Upper lobe of right lung (tissue), 1 donor: Measurements from ENCODE around the gene MCAM. TPM values are rescaled to one million over a fixed set of nuclear protein-coding genes. Genes with fewer than 3 reads are reported as not detected.

ENCODE experiments used
- ATAC-seq: fragments of 200-7000 bp; cut with Tn5 transposase; one replicate; pipeline ENCODE4 v1.9.1; 2020; ENCODE audit warnings: mild to moderate bottlenecking, moderate library complexity
- DNase-seq: peaks from one replicate; pipeline ENCODE4 v3.0.0-alpha.2; 2020
- H3K27ac ChIP-seq: fragments of 200-600 bp; one replicate; pipeline ENCODE4 v1.8.0; 2022
- H3K27me3 ChIP-seq: fragments of 200-600 bp; one replicate; pipeline ENCODE4 v1.8.0; 2022; ENCODE audit warnings: mild to moderate bottlenecking
- H3K36me3 ChIP-seq: fragments of 200-600 bp; one replicate; pipeline ENCODE4 v1.8.0; 2022
- H3K4me1 ChIP-seq: fragments of 200-600 bp; one replicate; pipeline ENCODE4 v1.8.0; 2022
- H3K4me3 ChIP-seq: fragments of 200-600 bp; one replicate; pipeline ENCODE4 v1.8.0; 2022; ENCODE audit warnings: mild to moderate bottlenecking
- H3K9me3 ChIP-seq: fragments of 200-600 bp; one replicate; pipeline ENCODE4 v1.8.0; 2022
- intact Hi-C: fragments of 100-400 bp; cut with DNase I; formaldehyde crosslinking; loops from one replicate; pipeline ENCODE4 v1.11.0; 2022
- total RNA-seq: library from RNA; stranded (reverse); fragmentation: NEBNext Ultra II Directional; extraction: Animal tissue kit (Norgen Biotek cat#: 25700); gene quantifications from one replicate; pipeline ENCODE4 v1.2.1, GENCODE V29; 2021
- TF ChIP-seq, protein P1 (sequence below): fragments of 200-600 bp; IDR thresholded peaks from one replicate; pipeline ENCODE4 v1.8.0; 2022; ENCODE audit warnings: antibody characterized with exemption
- donor health status: DM: no; HTN: yes; CAD: no; lungs with severe emphysema.

Gene MCAM
- total RNA-seq, 1 donor from 2014 or later, result 134 TPM

DNA sequence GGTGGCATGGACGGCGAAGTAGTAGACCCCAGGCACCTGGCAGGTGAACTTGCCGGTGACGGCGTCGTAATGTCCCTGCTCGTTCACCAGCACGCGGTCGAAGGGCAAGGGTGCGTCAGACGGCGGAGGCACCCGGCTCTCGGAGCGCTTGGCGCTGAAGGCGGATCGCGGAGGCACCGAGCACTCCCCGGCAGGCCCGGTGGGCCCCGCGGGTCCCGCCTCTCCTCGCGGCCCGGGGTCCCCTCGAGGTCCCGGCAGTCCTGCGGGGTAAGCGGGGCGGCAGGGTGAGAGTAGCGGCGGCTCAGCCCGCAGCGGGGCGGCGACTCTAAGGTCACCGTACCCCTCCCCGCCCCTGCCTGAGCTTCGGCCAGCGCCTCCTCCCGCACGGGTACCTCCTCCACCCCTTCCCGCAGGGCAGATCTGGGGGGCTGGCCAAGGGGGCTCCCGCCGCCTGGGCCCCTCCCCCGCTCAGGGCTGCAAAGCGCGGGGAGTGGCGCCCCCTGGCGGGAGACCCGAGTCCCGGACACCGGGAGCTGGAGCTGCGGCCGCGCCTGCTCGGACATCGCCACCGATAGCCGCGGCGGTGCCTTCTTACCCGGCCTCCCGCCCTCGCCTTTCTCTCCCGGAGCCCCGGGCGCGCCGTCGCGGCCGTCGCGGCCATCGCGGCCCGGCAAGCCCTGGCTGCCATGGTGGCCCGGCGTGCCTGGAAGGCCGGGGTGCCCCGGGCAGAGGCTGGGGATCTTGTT, 22.8 kb upstream of the MCAM start:
- H3K9me3 ChIP-seq, result no peaks in the 10 kb centered on the region
- TF ChIP-seq, protein P1, sequence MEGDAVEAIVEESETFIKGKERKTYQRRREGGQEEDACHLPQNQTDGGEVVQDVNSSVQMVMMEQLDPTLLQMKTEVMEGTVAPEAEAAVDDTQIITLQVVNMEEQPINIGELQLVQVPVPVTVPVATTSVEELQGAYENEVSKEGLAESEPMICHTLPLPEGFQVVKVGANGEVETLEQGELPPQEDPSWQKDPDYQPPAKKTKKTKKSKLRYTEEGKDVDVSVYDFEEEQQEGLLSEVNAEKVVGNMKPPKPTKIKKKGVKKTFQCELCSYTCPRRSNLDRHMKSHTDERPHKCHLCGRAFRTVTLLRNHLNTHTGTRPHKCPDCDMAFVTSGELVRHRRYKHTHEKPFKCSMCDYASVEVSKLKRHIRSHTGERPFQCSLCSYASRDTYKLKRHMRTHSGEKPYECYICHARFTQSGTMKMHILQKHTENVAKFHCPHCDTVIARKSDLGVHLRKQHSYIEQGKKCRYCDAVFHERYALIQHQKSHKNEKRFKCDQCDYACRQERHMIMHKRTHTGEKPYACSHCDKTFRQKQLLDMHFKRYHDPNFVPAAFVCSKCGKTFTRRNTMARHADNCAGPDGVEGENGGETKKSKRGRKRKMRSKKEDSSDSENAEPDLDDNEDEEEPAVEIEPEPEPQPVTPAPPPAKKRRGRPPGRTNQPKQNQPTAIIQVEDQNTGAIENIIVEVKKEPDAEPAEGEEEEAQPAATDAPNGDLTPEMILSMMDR, result peak; percentile 86
- intact Hi-C loops, result no loop called here
- peaks cover 18% of the 10 kb centered on the region for H3K27me3 ChIP-seq
- peaks cover 8% of the 10 kb centered on the region for H3K36me3 ChIP-seq
- peak overlapping the region; percentile 54 for H3K4me3 ChIP-seq
- DNase-seq (peak; percentile 89), ATAC-seq (peak; percentile 66)
- H3K4me1 ChIP-seq, result peaks cover 32% of the 10 kb centered on the region
- H3K27ac ChIP-seq, result peak overlapping the region; percentile 85

GRCh38 chr11:119338965-119339588, 22.1 kb upstream of the MCAM start:
- DNase-seq, result peak; percentile 51

DNA sequence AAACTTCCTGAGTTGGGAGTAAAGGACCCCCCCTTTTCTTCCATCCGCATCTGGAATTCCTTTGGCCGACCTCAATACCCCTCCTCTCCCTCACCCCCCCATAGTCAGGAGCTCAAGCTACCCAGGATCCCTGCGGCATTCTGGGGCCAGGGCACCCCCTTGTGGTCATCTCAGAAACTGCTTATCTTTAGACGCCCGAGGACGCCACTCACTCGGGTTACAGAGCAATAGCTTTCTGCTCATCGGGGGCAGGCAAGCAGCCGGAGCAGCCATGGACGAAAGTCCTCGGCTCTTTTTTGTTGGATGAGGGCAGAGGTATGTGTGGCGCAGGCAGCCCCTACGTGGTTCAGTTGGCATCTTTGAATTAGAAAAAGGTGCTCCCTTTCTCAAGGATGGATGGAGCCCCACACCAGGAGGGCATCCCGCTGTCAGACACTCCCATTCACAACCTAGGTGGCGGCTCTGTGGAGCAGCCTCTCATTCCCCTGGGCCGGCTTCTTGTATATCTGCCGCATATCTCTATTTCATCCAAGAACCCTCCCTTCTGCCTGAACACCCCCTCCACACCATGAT, 21.5 kb upstream of the MCAM start:
- Histone ChIP-seq H3K36me3 (peaks cover 8% of the 10 kb centered on the region), H3K27me3 (peaks cover 18% of the 10 kb centered on the region), H3K27ac (no peak overlapping the region), H3K4me1 (peaks cover 33% of the 10 kb centered on the region), H3K9me3 (no peaks in the 10 kb centered on the region), H3K4me3 (peak overlapping the region; percentile 54)
- TF ChIP-seq, protein P1, result peak; percentile 71
- intact Hi-C loops, result no loop called here
- DNase-seq (peak; percentile 78), ATAC-seq (peak; percentile 46)

More at GRCh38 chr11:119338965-119339588, 22.1 kb upstream of the MCAM start:
- H3K9me3 ChIP-seq, result no peaks in the 10 kb centered on the region
- H3K27me3 ChIP-seq, result peaks cover 18% of the 10 kb centered on the region
- H3K27ac ChIP-seq, result peak overlapping the region; percentile 85
- peaks cover 33% of the 10 kb centered on the region for H3K4me1 ChIP-seq
- peaks cover 8% of the 10 kb centered on the region for H3K36me3 ChIP-seq
- intact Hi-C loops, result no loop called here
- TF ChIP-seq, protein P1, result no peak
- peak overlapping the region; percentile 54 for H3K4me3 ChIP-seq
- no peak for ATAC-seq

DNA sequence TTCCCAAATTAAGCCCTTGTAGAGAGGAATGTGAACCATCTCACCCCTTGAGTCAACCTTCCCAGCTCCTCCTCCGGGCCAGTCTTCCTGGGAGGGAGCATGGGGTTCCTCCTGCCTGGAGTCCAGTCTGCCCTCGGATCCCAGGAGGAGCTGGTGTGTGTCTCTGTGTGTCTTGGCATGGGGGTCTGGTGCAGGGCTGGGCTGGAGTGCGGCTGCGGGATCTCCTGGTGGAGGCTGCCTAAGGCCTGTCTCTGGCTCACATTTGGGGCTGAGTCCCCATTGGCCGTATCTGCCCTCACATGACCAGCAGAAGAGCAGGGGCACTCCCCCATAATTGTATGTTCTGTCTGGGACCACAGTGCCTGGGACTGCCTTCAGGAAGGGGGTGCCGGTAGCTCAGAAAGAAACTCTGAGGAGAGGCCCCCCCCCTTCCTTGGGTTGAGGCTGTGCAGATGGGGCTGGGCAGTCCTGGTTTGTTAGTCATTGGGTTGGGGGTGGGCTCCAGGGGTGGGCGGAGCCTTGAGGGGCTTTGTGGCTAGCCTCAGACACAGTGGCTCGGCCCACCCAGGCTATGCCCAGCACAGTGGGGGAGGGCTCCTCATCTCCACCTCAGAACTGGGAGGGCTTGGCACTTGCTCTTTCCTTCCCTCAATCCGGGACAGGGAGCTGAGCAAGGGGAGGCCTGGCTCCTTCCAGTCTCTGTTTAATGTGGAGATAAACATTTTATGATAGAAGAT, 20.8 kb upstream of the MCAM start:
- intact Hi-C loops, result no loop called here
- Histone ChIP-seq H3K27ac (peak overlapping the region; percentile 17), H3K27me3 (peaks cover 16% of the 10 kb centered on the region), H3K36me3 (peaks cover 8% of the 10 kb centered on the region), H3K4me3 (no peak overlapping the region), H3K9me3 (no peaks in the 10 kb centered on the region), H3K4me1 (peaks cover 33% of the 10 kb centered on the region)
- DNase-seq, result peak; percentile 59
- TF ChIP-seq, protein P1, result no peak
- ATAC-seq, result no peak

DNA sequence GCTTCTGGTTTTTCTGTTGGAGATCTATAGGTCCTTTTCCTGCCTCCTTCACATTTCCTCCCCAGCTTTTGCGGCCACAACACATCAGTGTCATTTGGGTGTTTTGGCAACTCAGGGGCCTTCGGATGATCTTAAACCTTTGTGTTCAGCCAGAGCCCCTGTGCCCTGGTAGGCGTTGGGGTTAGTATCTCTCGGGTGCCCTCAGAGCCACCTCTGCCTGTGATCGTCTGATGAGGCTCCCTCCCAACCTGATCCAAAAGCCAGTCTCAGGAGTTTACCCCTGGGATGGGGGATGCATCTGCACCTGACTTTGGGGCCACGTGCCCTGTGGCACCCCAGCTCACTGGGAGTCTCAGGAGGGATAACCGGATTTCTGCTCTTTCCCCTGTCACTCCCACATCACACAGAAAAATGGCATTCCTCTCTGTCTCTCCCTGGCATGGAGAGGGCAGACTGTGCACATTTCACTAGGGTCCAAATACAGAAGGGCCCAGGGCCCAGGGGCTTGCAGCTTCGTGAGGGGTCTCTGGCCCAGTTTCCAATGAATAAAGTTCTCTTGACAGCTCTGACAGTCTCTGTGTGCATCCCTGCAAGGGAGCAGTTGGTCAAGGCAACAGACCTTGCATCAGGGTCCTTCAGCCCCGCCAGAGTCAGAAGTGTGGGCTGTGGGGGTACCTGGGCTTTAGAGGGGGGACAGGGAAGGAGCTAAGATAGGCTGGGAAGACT, 20.0 kb upstream of the MCAM start:
- intact Hi-C loops, result no loop called here
- TF ChIP-seq, protein P1, result no peak
- Histone ChIP-seq H3K4me1 (peaks cover 33% of the 10 kb centered on the region), H3K27me3 (peaks cover 9% of the 10 kb centered on the region), H3K27ac (no peak overlapping the region), H3K4me3 (no peak overlapping the region), H3K36me3 (peaks cover 8% of the 10 kb centered on the region), H3K9me3 (no peaks in the 10 kb centered on the region)
- DNase-seq, result peak; percentile 38
- no peak for ATAC-seq
